ENCODE results near the gene OR5B2.

GRCh38 chr11:58428021-58428420 is at the start of gene OR5B2:
- TF ChIP-seq CTCF (IDR thresholded peaks at IDR 0.05; ENCODE audit: low read depth, low read length): no peak
- no peak for TF ChIP-seq EZH2phosphoT487 (IDR thresholded peaks at IDR 0.05; ENCODE audit: low read depth)
